Left lung (tissue), 10 donors: ENCODE data around the gene ATP9A. TPM values are rescaled to one million over a fixed set of nuclear protein-coding genes. Genes with fewer than 3 reads are reported as not detected.
A peak's percentile ranks its signal among the peaks of the same experiment; 100 is the strongest.

Experiments
- ATAC-seq: fragments of 200-7000 bp; cut with Tn5 transposase; one replicate; pipeline ENCODE4 v1.9.1; 2020; ENCODE audit warnings: moderate library complexity
- DNase-seq, 4 donors: peaks; one replicate each; pipeline ENCODE4 v3.0.0-alpha.2; 2013 to 2020
- H3K27ac ChIP-seq, 2 donors: fragments of 200-600 bp; sonication (generic) in 1 of 2; one replicate each; pipeline versions ENCODE4 v1.5.0 to v1.8.0; 2020 to 2021
- H3K27me3 ChIP-seq, 2 donors: fragments of 200-600 bp; sonication (generic) in 1 of 2; one replicate each; pipeline versions ENCODE4 v1.5.0 to v1.8.0; 2020 to 2021
- H3K36me3 ChIP-seq, 2 donors: fragments of 200-600 bp; sonication (generic) in 1 of 2; one replicate each; pipeline versions ENCODE4 v1.5.0 to v1.8.0; 2020 to 2021
- H3K4me1 ChIP-seq, 2 donors: fragments of 200-600 bp; one replicate each; pipeline ENCODE4 v1.8.0; 2021
- H3K4me3 ChIP-seq, 2 donors: fragments of 200-600 bp; sonication (generic) in 1 of 2; one replicate each; pipeline versions ENCODE4 v1.5.0 to v1.8.0; 2020 to 2021; ENCODE audit warnings: mild to moderate bottlenecking in 1 of 2
- H3K9me3 ChIP-seq, 2 donors: fragments of 200-600 bp; sonication (generic) in 1 of 2; one replicate each; pipeline versions ENCODE4 v1.5.0 to v1.8.0; 2020 to 2021
- CTCF ChIP-seq, 2 donors: fragments of 200-600 bp; sonication (generic) in 1 of 2; IDR thresholded peaks; one replicate each; pipeline versions ENCODE4 v1.5.0 to v1.8.0; 2021; ENCODE audit warnings: antibody characterized with exemption in 2 of 2
- intact Hi-C, 2 donors: fragments of 100-400 bp; cut with DNase I; formaldehyde crosslinking; loops; one replicate each; pipeline versions ENCODE4 v1.11.2 to v1.14.2; 2022
- polyA plus RNA-seq, 6 donors: library from polyadenylated mRNA; unstranded; fragments of 120-200 nt; gene quantifications; one replicate each; pipeline ENCODE4 v1.2.1, GENCODE V29; 2013; ENCODE audit not compliant: insufficient read length in 6 of 6
- total RNA-seq, 2 donors: library from RNA; stranded (reverse); fragmentation: NEBNext Ultra II Directional; extraction: Animal tissue kit (Norgen Biotek cat#: 25700); gene quantifications; one replicate each; pipeline ENCODE4 v1.2.1, GENCODE V29; 2021
- donor health status: DM: no; HTN: yes; CAD: no.
- donor health status: DM: no; HTN: no; CAD: no.

Gene ATP9A
- total and polyA plus RNA-seq, 8 donors = 15.3 to 59.7 (median 50.4) TPM

GRCh38 chr20:51634257-51634656 lies 133.9 kb downstream of the ATP9A start:
- no peaks in the 10 kb centered on the region for H3K9me3 ChIP-seq
- DNase-seq (no peak), ATAC-seq (no peak)
- H3K4me3 ChIP-seq = no peak overlapping the region
- H3K36me3 ChIP-seq = no peaks in the 10 kb centered on the region
- no peak for TF ChIP-seq CTCF (IDR thresholded peaks at IDR 0.05)
- no peak overlapping the region for H3K27ac ChIP-seq
- intact Hi-C loops = loop anchor here in 1 of 2 donors (10.0 kb wide), 1 partner anchor 451 kb away; no protein-coding TSS in a partner anchor
- H3K4me1 ChIP-seq = peaks cover 9 to 25% of the 10 kb centered on the region in 2 donors
- no peaks in the 10 kb centered on the region for H3K27me3 ChIP-seq

- peaks cover 9 to 25% of the 10 kb centered on the region in 2 donors for H3K4me1 ChIP-seq
- H3K27me3 ChIP-seq = no peaks in the 10 kb centered on the region
- H3K36me3 ChIP-seq = no peaks in the 10 kb centered on the region
- no peak overlapping the region for H3K27ac ChIP-seq
- no peak overlapping the region for H3K4me3 ChIP-seq
- ATAC-seq (no peak), DNase-seq (no peak)
- H3K9me3 ChIP-seq = no peaks in the 10 kb centered on the region
- intact Hi-C loops = loop anchor here in 1 of 2 donors (10.0 kb wide), 1 partner anchor 451 kb away; no protein-coding TSS in a partner anchor
- no peak for TF ChIP-seq CTCF (IDR thresholded peaks at IDR 0.05)
Measured at GRCh38 chr20:51633430-51633829, 134.8 kb downstream of the ATP9A start.

DNA sequence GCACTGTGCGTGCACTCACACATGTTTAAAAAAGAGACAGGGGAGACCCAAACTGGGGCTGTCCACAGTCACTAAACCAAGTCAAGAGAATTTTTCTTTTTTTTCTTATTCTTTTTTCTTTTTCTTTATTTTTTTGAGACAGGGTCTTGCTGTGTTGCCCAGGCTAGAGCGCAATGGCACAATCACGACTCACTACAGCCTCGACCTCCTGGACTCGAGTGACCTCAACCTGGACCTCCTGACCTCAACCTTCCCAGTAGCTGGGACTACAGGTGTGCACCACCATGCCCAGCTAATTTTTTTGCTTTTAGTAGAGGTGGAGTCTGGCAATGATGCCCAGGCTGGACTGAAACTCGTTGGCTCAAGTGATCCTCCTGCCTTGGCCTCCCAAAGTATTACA lies 136.2 kb downstream of the ATP9A start:
- Histone ChIP-seq H3K4me3 (no peak overlapping the region), H3K4me1 (peaks cover 9 to 25% of the 10 kb centered on the region in 2 donors), H3K27me3 (no peaks in the 10 kb centered on the region), H3K9me3 (no peaks in the 10 kb centered on the region), H3K27ac (peak overlapping the region; percentile 28 to 71), H3K36me3 (no peaks in the 10 kb centered on the region)
- ATAC-seq (no peak), DNase-seq (no peak)
- no peak for TF ChIP-seq CTCF (IDR thresholded peaks at IDR 0.05)
- intact Hi-C loops = loop anchor here in 1 of 2 donors (10.0 kb wide), 1 partner anchor 453 kb away; no protein-coding TSS in a partner anchor

DNA sequence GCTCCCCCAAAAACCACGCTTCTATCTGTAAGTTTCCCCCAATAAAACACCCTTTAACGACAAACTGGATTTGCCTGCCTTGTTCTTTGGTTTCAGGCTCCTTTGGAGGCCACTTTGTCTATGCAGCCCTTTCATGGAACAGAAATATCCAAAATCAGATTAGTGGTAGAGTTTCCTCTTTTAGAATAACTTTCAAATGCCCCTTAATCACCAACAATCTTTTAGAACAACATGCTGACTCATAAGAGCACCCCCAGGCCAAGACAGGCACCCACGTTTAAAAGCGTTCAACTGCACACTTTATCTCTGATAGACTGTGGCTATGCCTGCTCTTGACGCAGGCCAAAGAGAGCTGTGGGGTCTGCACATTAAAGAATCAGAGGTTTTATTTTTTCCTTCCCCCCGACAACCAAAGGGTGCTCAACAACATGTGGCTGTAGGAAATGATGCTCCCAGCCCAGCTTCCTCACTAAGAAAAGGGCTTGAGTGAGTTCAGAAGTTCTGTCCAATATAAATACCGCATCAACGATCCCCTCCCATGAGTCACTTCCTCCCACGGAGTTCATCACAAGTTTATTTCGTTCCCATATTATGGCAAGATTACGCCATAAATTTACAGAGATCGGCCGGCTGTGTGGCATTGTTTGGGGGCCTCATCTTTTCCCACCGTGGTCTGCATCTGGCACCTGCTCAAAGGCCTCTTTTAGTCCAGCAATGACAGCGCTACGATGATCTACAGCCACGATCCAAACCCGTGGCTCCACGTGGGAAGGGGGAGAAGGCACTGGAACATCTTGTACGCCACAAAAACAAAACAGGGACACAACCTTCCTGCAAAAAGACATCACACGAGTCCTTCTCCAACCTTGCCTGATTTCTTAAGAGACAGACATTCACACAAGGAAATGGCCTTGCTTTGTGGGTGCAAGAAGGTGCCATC lies 136.9 kb downstream of the ATP9A start:
- Histone ChIP-seq H3K27ac (peak overlapping the region; percentile 41 to 71), H3K36me3 (no peaks in the 10 kb centered on the region), H3K4me1 (peaks cover 9 to 25% of the 10 kb centered on the region in 2 donors), H3K4me3 (no peak overlapping the region), H3K9me3 (no peaks in the 10 kb centered on the region), H3K27me3 (no peaks in the 10 kb centered on the region)
- no peak for TF ChIP-seq CTCF (IDR thresholded peaks at IDR 0.05)
- ATAC-seq (peak; percentile 82), DNase-seq (peak in 3 of 4 donors; percentile 38 to 87 (median 75))
- intact Hi-C loops = loop anchor here in 1 of 2 donors (10.0 kb wide), 1 partner anchor 454 kb away; no protein-coding TSS in a partner anchor
